GM12874 (cell line): Measurements from ENCODE around the gene LTBR.

Experiments
- CTCF ChIP-seq: IDR thresholded peaks from 2 replicates; pipeline ENCODE4 v1.5.1; 2011; ENCODE audit warnings: low read depth, mild to moderate bottlenecking, control low read depth, low read length, moderate library complexity; ENCODE audit not compliant: insufficient read depth

The LTBR gene

GRCh38 chr12:6430124-6430989 is 46.4 kb downstream of the LTBR start:
- no peak for TF ChIP-seq CTCF

DNA sequence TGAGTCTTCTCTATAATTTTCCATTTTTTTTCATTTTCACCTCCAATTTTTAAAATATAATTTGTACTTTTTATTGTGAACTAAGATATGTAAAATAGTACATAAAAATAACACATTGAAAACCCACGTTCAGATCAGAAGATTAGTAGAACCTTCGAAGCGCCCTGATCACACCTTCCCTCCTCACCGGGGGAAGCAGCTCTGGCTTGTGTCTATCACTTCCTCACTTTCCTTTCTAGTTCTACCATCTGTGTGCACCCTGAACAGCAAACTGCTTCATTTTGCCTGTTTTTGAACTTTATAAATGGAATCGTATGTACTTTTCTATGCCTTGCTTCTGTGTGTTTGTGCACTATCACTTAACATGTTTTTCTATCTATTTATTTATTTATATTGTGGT is 49.0 kb downstream of the LTBR start:
- TF ChIP-seq CTCF: no peak

- TF ChIP-seq CTCF: no peak
Observed at GRCh38 chr12:6434205-6435140, 50.5 kb downstream of the LTBR start.

DNA sequence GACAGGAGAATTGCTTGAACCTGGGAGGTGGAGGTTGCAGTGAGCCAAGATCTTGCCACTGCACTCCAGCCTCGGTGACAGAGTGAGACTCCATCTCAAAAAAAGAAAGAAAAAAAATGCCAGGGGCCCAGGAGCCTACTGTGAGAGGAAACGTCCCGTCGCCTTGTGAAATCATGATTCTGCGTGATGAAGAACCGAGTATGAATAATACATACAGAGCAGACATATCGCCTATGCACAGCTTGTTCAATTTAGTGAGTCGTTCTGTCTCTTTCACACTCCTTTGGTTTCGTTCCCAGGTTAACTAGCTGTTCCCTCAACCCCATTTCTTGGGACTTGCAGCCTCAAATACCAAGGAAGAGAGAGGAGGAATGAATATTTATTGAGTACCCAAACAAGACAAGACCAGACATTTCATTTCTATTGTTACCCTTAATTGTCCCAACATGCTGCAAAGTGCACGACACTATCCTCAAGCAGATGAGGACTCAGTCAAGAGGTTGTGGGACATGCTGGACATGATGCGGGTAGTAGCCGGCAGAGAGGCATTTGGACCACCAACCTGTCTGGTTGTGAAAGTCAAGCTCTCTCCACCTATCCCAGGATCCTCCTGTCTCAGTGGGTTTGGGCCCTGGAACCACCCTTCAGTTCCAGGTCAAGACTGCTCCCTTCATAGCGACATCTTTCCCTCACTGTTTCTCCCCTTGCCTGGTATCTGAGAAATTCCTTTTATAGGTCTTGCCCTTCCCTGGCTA is 52.2 kb downstream of the LTBR start:
- TF ChIP-seq CTCF: no peak

DNA sequence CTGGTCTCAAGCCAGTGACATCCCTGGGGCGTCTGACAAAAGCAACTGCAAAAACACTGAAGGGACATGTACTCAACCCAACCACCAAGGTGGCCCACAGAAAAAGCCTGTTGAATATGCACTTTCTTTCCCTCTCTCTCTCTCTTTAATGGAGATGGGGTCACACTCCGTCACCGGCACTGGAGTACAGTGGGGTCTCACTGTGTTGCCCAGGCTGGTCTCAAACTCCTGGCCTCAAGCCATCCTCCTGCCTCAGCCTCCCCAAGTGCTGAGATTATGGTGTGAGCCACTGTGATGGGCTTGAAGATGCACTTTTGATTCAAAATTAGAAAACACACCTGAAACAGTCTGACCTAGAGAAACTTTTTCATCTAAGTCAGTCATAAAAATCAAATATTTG is 53.6 kb downstream of the LTBR start:
- no peak for TF ChIP-seq CTCF

- TF ChIP-seq CTCF: no peak
Observed at GRCh38 chr12:6438345-6438744, 54.4 kb downstream of the LTBR start.

DNA sequence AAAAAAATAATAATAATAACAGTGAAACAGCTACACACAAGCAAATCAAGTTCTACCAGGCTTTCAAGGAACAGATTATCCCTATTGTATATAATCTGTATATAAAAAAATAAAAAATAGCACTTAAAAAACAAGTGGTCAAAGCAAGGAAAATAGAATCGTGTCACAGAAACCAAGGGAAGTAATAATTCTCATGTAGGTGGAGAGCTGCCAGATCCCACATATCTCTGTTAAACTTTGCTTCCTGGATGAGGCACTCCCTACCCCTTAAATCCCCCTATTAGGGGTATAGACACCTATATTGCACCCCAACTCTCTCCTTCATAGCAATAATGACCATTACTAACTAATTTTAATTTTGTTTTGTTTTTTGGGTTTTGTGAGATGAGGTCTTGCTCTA is 56.4 kb downstream of the LTBR start:
- no peak for TF ChIP-seq CTCF
